T-helper 17 cell (primary cell): Measurements from ENCODE around the gene TCP11L2. TPM values are rescaled to one million over a fixed set of nuclear protein-coding genes. Genes with fewer than 3 reads are reported as not detected.
"Not testable (repeated sequence)": the region's sequence is repeated elsewhere in the genome, so short reads cannot be mapped to it uniquely, and the experiment has no call there.

Experiments used
- ATAC-seq: fragments of 150-1000 bp; cut with Tn5 transposase; 2 replicates; pipeline ENCODE4 v1.10.0; 2021; ENCODE audit warnings: mild to moderate bottlenecking, moderate library complexity
- DNase-seq, 3 donors: peaks; one replicate each; pipeline versions ENCODE4 v3.0.0 to v3.0.0-alpha.2; 2020 to 2021
- H3K9me3 ChIP-seq: one replicate; pipeline ENCODE4 v1.7.0; 2013; ENCODE audit warnings: low read length, mild to moderate bottlenecking; ENCODE audit not compliant: control insufficient read depth, poor library complexity, severe bottlenecking
- H3K27ac Mint-ChIP-seq: one replicate; pipeline ENCODE4 v1.8.0; 2022; ENCODE audit warnings: mild to moderate bottlenecking, moderate library complexity, mixed read lengths
- H3K27me3 Mint-ChIP-seq: one replicate; pipeline ENCODE4 v1.8.0; 2022; ENCODE audit warnings: mixed read lengths
- H3K36me3 Mint-ChIP-seq: one replicate; pipeline ENCODE4 v1.8.0; 2022; ENCODE audit warnings: low read depth, mixed read lengths
- H3K4me1 Mint-ChIP-seq: one replicate; pipeline ENCODE4 v1.8.0; 2022; ENCODE audit warnings: mild to moderate bottlenecking, mixed read lengths
- H3K4me3 Mint-ChIP-seq: one replicate; pipeline ENCODE4 v1.8.0; 2022; ENCODE audit warnings: mild to moderate bottlenecking, moderate library complexity, mixed read lengths
- total RNA-seq, 4 donors: library from RNA in 2 of 4; stranded (reverse) in 2 of 4; gene quantifications; one replicate each; pipeline ENCODE4 v1.2.3 and lab custom pipeline; 2022 to 2026

TCP11L2 gene
- total RNA-seq, 2 donors from 2014 or later, result 134 to 148 TPM

DNA sequence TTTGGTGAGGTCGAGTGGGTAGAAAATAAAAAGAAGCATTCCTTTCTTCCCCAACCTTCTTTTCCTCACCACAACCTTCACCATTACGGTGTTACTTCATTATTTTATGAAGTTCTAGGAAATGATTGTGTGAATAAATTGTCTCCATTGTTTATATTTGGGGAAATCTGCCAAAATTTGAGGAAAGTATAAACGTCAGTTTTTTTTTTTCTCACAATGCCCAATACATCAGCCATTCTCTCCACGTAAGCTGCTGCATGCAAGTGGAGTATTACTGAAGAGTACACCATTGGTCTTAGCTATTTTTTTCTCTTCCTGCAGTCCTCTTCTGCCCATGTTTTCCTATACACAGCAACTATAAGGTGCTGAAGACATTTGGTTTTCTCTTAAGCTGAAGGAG lies 45.9 kb downstream of the TCP11L2 start:
- Mint-ChIP-seq H3K27me3 (no peaks in the 10 kb centered on the region), H3K27ac (peak overlapping the region; percentile 57), H3K4me3 (no peak overlapping the region), H3K36me3 (peaks cover 6% of the 10 kb centered on the region), H3K4me1 (peaks cover 2% of the 10 kb centered on the region)
- no peak for ATAC-seq
- no peak for DNase-seq
- H3K9me3 ChIP-seq, result no peaks in the 10 kb centered on the region

DNA sequence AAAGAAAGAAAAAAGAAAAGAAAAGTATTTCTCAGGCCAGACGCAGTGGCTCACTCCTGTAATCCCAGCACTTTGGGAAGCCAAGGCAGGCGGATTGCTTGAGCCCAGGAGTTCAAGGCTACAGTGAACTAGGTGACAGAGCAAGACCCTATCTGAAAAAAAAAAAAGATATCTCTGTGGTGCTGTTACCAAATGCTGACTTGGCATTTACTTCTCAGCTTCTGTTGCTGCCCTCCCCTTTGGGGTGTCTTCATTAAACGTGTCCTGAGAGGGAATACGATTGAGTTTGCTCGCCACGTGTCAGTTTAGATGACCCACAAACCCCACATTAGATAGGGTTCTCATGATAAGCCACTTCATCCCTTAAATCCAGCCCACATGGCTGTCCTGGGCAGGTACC lies 50.6 kb downstream of the TCP11L2 start:
- no peaks in the 10 kb centered on the region for H3K9me3 ChIP-seq
- Mint-ChIP-seq H3K4me1 (peaks cover 8% of the 10 kb centered on the region), H3K4me3 (no peak overlapping the region), H3K27me3 (no peaks in the 10 kb centered on the region), H3K27ac (no peak overlapping the region), H3K36me3 (no peaks in the 10 kb centered on the region)
- DNase-seq, result no peak
- ATAC-seq, result no peak

DNA sequence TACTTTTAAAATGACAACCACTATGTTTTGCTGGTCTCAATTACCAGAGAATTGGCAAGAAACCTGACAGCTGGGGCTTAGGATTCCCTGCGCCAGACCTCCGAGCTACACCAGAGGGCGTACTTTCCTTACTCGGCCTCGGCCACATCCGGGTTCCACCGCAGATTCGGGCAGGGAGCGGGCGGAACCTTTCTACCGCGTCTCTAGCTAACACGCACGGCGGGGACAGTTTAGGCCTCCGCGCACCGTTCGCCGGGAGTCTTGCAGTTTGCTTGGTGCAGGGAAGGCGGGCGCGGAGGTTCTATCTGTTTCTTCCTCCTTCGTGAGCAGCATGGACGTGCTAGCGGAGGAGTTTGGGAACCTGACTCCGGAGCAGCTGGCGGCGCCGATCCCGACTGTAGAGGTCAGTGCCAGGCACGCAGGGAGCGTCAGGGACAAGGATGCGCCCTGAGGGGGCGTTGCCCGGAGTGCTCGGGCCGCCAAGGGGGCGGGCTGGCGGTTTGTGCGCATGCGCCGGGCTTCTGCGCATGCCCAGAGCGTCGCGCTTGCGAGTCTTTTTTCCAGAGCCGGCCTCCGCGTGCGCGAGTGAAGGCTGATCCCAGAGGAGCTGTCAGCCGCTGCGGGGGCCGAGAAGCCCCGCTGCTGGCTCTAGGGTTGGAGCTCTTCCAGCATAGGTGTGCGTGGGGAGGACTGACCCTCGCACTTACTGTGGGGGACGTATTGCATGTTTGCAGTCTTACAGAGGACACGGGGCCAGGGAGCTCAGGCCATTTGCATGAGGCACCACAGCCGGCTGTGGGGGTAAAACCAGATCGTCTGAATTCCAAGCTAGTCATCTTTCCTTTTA lies 55.2 kb downstream of the TCP11L2 start, which contains the start of gene POLR3B:
Gene POLR3B, plus strand, starts transcription at position 200 of the 847 bp plus-strand sequence. Its CDS starts 132 bp downstream, at position 332.
- DNase-seq, result peak; percentile 85 to 93 (median 90)
- ATAC-seq, result peak; percentile 95
- H3K27me3 Mint-ChIP-seq, result no peaks in the 10 kb centered on the region
- H3K9me3 ChIP-seq, result no peaks in the 10 kb centered on the region
- H3K27ac Mint-ChIP-seq, result peak within 1 kb of the TSS; percentile 97
- H3K36me3 Mint-ChIP-seq, result no peaks in the 10 kb centered on the region
- peak within 1 kb of the TSS; percentile 91 for H3K4me3 Mint-ChIP-seq
- H3K4me1 Mint-ChIP-seq, result peaks cover 14% of the 10 kb centered on the region

DNA sequence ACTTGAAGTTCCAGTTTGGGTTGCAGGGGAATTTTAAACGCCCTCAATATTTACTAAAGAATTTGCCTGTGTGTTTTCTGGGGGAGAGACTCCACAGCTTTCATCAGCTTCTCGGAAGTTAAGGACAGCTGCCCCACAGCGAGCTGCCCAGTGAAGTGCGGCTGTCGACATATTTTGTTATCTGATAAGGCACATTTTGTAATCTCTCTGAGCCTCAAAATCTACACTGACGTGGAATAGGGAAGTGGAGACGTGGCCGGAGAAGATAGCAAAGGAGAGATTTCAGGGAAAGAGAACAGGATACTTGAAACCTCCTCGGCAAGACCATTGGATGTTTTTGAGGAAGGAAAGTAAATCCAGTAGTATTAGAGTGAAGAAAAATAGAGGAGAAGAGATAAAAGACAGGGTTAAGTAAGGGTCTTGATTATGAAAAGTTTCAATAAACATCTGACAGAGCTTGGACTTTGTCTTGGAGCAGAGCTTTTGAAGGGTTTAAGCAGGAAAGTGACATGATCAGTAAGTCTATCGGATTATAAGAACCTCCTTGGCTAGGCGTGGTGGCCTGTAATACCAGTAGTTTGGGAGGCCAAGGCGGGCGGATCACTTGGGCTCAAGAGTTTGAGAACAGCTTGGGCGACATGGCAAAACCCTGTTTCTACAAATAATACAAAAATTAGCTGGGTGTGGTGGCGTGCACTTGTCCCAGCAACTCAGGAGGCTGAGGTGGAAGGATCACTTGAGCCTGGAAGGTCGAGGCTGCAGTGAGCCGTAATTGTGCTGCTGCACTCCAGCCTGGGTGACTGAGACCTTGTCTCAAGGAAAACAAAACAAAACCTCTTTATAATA lies 56.1 kb downstream of the TCP11L2 start:
- peaks cover 14% of the 10 kb centered on the region for H3K4me1 Mint-ChIP-seq
- H3K9me3 ChIP-seq, result no peaks in the 10 kb centered on the region
- no peaks in the 10 kb centered on the region for H3K36me3 Mint-ChIP-seq
- DNase-seq (no peak), ATAC-seq (no peak)
- H3K27ac Mint-ChIP-seq, result peak overlapping the region; percentile 97
- no peaks in the 10 kb centered on the region for H3K27me3 Mint-ChIP-seq
- H3K4me3 Mint-ChIP-seq, result peak overlapping the region; percentile 91

DNA sequence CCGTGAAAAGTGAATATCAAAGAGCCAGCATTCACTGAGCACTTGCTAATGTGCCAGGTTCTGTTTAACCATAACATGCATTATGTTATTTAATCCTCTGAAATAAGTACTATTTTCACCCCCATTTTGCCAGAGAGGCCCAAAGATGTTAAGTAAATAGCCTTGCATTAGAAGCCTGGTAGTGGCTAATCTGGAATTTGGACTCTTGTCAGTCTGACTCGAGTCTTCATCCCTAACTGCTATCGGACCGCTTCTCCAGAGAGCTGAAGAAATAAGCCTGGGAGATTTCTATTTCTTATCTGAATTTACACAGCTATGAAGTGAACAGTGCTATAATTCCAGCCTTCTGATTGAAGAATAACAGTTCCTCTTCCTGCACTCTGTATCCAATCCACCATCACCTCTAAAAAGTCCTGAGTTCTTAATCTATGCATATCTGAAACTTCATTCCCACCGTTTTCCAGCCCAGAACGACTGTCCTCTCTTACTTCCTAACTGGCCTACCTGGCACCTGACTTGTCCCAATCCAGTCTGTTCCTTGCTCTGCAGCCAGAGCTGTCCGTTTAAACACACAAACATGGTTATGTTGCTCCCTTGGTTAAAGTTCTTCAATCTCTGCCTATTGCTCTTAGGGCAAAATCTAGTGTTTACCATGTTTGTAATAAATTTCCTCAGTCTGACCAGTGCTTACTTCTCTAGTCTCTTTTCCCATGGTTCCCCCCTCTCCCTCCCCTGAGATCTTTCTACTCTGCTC lies 57.3 kb downstream of the TCP11L2 start:
- no peak for DNase-seq
- H3K4me1 Mint-ChIP-seq, result peaks cover 14% of the 10 kb centered on the region
- H3K36me3 Mint-ChIP-seq, result no peaks in the 10 kb centered on the region
- H3K27ac Mint-ChIP-seq, result no peak overlapping the region
- ATAC-seq, result no peak
- H3K9me3 ChIP-seq, result no peaks in the 10 kb centered on the region
- H3K27me3 Mint-ChIP-seq, result no peaks in the 10 kb centered on the region
- H3K4me3 Mint-ChIP-seq, result no peak overlapping the region

DNA sequence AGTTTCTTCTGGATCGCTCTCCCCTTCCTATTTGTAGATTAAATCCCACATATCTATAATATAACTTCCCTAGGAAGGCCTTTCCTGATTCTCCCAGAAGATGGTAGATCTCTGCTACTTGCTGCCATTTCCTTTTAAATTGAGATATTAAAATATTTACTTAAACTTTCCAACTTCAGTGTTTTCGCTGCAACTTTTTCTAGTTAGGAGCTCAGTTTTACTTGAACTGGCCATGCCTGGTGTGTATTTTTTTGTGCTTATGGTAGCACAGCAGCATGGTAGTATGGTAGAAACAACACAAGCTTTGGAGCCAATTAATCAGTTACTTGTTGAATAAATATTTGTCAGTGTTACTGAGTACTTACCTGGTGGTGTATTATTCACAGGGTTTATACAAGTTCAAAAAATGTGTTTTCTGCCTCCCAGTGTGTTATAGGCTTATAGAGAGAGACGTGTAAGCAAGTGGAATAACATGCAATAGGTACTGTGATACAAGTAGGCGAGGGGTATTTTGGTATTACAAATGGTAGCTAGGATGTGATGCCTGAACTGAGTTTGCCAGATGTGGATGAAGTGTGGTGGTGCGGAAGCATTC lies 58.0 kb downstream of the TCP11L2 start:
- H3K27me3 Mint-ChIP-seq, result no peaks in the 10 kb centered on the region
- H3K36me3 Mint-ChIP-seq, result no peaks in the 10 kb centered on the region
- H3K4me1 Mint-ChIP-seq, result peaks cover 14% of the 10 kb centered on the region
- ATAC-seq (no peak), DNase-seq (no peak)
- no peak overlapping the region for H3K27ac Mint-ChIP-seq
- no peak overlapping the region for H3K4me3 Mint-ChIP-seq
- no peaks in the 10 kb centered on the region for H3K9me3 ChIP-seq

DNA sequence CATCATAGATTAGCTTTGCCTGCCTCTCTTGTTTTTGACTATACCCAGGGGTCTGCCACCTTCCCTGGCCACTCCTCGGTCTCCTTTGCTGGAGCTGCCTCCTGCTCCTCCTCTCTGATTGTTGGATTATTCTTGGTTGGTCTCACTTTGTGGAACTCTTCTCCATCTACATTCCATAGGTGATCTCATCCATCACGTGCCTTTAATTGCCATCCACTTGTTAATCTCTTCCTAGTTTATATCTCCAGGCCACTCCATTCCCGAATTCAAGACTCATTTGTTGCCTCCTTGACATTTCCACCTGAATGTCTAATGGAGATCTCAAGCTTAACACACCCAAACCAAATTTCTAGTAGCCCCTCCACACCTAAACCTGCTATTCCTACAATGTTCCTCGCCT lies 60.4 kb downstream of the TCP11L2 start:
- no peak for DNase-seq
- H3K4me3 Mint-ChIP-seq, result no peak overlapping the region
- H3K4me1 Mint-ChIP-seq, result peaks cover 7% of the 10 kb centered on the region
- H3K27ac Mint-ChIP-seq, result no peak overlapping the region
- H3K36me3 Mint-ChIP-seq, result no peaks in the 10 kb centered on the region
- H3K9me3 ChIP-seq, result no peaks in the 10 kb centered on the region
- ATAC-seq, result no peak
- no peaks in the 10 kb centered on the region for H3K27me3 Mint-ChIP-seq

DNA sequence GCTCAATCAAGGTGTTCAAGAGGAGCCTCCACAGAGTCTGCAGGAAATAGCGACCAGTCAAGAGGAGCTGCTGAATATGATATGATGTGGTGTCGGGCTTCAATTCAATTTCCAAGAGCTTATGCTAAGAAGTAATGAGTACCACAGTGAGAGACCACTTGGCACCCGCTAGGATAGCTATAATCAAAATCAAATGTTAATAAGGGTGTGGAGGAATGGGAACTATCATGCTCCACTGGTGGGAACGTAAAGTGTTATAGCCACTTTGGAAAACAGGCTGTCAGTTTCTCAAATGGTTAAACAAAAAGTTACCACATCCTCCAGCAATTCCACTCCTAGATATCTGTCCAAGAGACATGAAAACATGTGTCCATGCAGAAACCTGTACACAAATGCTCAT lies 61.7 kb downstream of the TCP11L2 start:
- no peak for ATAC-seq
- peaks cover 3% of the 10 kb centered on the region for H3K36me3 Mint-ChIP-seq

DNA sequence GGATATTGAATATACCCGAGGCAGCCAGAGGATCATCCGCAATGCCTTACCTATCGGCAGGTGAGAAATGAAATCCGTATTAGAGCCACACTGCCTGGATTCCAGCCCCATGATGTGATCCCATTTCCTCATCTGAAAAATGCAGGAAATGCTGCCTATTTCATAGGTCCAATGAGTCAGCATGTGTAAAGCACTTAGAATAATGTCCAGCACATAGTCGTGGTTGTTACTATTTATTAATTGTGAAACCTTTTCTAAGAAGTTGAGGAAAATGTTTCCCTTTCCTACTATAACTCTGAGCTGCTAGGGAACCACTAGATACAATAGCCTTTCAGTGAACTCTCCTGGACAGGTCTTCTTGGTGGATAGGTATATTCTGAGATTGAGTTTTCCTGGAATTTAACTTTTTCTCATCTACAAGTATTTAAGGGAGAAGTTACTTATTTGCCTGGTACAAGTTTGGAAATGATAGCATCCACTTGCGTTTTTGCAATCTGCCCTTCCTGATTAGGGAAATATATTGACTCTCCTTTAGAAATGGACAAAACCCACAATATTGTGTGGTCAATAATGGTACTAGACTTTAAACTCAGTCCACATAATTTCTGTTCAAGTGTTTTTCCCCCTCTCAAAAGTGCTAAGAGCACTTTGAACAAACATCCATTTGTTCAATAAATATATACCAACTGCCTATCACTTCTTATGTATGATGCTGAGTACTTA lies 67.3 kb downstream of the TCP11L2 start:
- peaks cover 7% of the 10 kb centered on the region for H3K36me3 Mint-ChIP-seq
- no peaks in the 10 kb centered on the region for H3K4me1 Mint-ChIP-seq
- ATAC-seq (no peak), DNase-seq (no peak)
- no peak overlapping the region for H3K27ac Mint-ChIP-seq
- no peaks in the 10 kb centered on the region for H3K9me3 ChIP-seq
- no peak overlapping the region for H3K4me3 Mint-ChIP-seq
- no peaks in the 10 kb centered on the region for H3K27me3 Mint-ChIP-seq

More for the DNA sequence above, 61.7 kb downstream of the TCP11L2 start:
- H3K4me1 Mint-ChIP-seq, result no peaks in the 10 kb centered on the region
- H3K27me3 Mint-ChIP-seq, result no peaks in the 10 kb centered on the region
- H3K4me3 Mint-ChIP-seq, result no peak overlapping the region
- DNase-seq, result no peak
- H3K27ac Mint-ChIP-seq, result no peak overlapping the region
- H3K9me3 ChIP-seq, result no peaks in the 10 kb centered on the region

DNA sequence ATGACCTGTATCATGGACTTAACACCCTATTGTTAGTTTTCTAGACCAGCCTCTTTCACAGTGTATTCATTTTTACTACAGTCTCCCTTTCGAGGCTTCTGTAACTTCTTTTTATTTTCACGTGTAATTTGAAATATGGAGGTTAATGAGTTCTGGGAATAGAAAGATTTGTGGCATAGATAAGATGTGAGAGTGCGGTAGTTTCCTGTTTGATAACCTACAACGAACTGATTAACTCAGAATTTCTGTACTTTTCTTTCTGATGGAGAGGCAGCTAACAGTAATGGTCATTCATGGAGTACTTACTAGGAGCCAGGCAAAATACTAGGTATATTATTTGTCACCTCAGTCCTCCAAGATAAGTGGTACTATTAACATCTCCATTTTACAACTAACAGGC lies 76.3 kb downstream of the TCP11L2 start:
- peak overlapping the region; percentile 36 for H3K4me3 Mint-ChIP-seq
- H3K27ac Mint-ChIP-seq, result peak overlapping the region; percentile 21
- peaks cover 9% of the 10 kb centered on the region for H3K36me3 Mint-ChIP-seq
- H3K27me3 Mint-ChIP-seq, result no peaks in the 10 kb centered on the region
- peaks cover 10% of the 10 kb centered on the region for H3K4me1 Mint-ChIP-seq
- ATAC-seq, result no peak
- DNase-seq, result no peak
- H3K9me3 ChIP-seq, result no peaks in the 10 kb centered on the region

DNA sequence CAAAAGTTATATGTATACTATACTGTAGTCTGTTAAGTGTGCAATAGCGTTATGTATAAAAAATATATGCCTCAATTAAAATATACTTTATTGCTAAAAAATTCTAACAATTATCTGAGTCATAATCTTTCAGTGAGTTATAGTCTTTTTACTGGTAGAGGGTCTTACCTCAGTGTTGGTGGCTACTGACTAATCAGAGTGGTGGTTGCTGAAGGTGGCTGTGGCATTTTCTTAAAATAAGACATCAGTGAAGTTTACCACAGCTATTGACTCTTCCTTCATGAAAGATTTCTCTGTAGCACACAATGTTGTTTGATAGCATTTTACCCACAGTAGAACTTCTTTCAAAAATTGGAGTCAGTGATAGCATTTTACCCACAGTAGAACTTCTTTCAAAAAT lies 78.4 kb downstream of the TCP11L2 start:
- DNase-seq (no peak), ATAC-seq (no peak)
- Mint-ChIP-seq H3K27me3 (no peaks in the 10 kb centered on the region), H3K27ac (no peak overlapping the region), H3K36me3 (peaks cover 7% of the 10 kb centered on the region), H3K4me1 (peaks cover 11% of the 10 kb centered on the region), H3K4me3 (no peak overlapping the region)
- no peaks in the 10 kb centered on the region for H3K9me3 ChIP-seq

DNA sequence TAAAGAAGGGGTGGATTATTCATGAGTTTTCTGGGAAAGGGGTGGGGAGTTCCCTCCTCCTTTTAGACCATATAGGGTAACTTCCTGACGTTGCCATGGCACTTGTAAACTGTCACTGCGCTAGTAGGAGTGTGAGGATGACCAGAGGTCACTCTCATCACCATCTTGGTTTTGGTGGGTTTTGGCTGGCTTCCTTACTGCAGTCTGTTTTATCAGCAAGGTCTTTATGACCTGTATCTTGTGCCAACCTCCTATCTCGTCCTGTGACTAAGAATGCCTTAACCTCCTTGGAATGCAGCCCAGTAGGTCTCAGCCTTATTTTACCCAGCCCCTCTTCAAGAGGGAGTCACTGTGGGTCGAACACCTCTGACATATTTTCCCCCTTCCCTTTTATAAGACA lies 79.3 kb downstream of the TCP11L2 start:
- peak overlapping the region; percentile 1 for H3K27ac Mint-ChIP-seq
- ATAC-seq, H3K27me3 Mint-ChIP-seq, H3K4me3 Mint-ChIP-seq, DNase-seq, H3K36me3 Mint-ChIP-seq, H3K9me3 ChIP-seq: not testable (repeated sequence)
- peaks cover 11% of the 10 kb centered on the region for H3K4me1 Mint-ChIP-seq
